Left hindlimb (tissue), 1 donor: ENCODE measurements around the gene ZNF581.
A peak's percentile ranks its signal among the peaks of the same experiment; 100 is the strongest.

ENCODE experiments used
- DNase-seq: peaks from one replicate; pipeline ENCODE4 v3.0.0-alpha.2; 2018

ZNF581 gene

GRCh38 chr19:55643003-55643886 lies at the start of gene ZNF581:
Gene ZNF581, plus strand, starts transcription at chr19:55643649. Its CDS starts 923 bp downstream, at chr19:55644572.
- DNase-seq = peak; percentile 82

GRCh38 chr19:55594996-55595545 lies 48.4 kb upstream of the ZNF581 start:
- no peak for DNase-seq

GRCh38 chr19:55596304-55596703 lies 47.1 kb upstream of the ZNF581 start:
- DNase-seq = no peak

- DNase-seq = no peak
These were observed 45.9 kb upstream of the ZNF581 start for GRCh38 chr19:55597501-55597921.

GRCh38 chr19:55598034-55598433 lies 45.4 kb upstream of the ZNF581 start:
- no peak for DNase-seq

- DNase-seq = peak; percentile 96
These were observed 44.6 kb upstream of the ZNF581 start for GRCh38 chr19:55598719-55599467.

GRCh38 chr19:55599468-55599841 lies 44.0 kb upstream of the ZNF581 start, which contains the start of gene FIZ1:
Gene FIZ1, minus strand, starts transcription at chr19:55599517. Its CDS starts 1,652 bp downstream, at chr19:55597865.
- DNase-seq = peak; percentile 100

GRCh38 chr19:55599842-55600661 lies 43.4 kb upstream of the ZNF581 start, which contains the start of gene ZNF524:
Gene ZNF524, plus strand, starts transcription at chr19:55600288. Its CDS starts 1,825 bp downstream, at chr19:55602113.
- peak; percentile 94 for DNase-seq

GRCh38 chr19:55600662-55601028 lies 42.8 kb upstream of the ZNF581 start:
- no peak for DNase-seq

- DNase-seq = no peak
These were observed 42.4 kb upstream of the ZNF581 start for GRCh38 chr19:55601084-55601483.

- no peak for DNase-seq
These were observed 41.1 kb upstream of the ZNF581 start for GRCh38 chr19:55602104-55603001.

- no peak for DNase-seq
These were observed 40.3 kb upstream of the ZNF581 start for GRCh38 chr19:55603115-55603514.

- DNase-seq = no peak
These were observed 39.7 kb upstream of the ZNF581 start for GRCh38 chr19:55603581-55604292.

GRCh38 chr19:55605207-55605636 lies 38.2 kb upstream of the ZNF581 start:
- peak; percentile 98 for DNase-seq

- DNase-seq = peak; percentile 86
These were observed 37.6 kb upstream of the ZNF581 start, which contains the start of gene ZNF865 for GRCh38 chr19:55605637-55606470. Gene ZNF865, plus strand, starts transcription at chr19:55605647. Its CDS starts 7,972 bp downstream, at chr19:55613619.

GRCh38 chr19:55606471-55606787 lies 37.0 kb upstream of the ZNF581 start:
- DNase-seq = no peak

- no peak for DNase-seq
These were observed 36.6 kb upstream of the ZNF581 start for GRCh38 chr19:55606817-55607216.

GRCh38 chr19:55609326-55609725 lies 34.1 kb upstream of the ZNF581 start:
- no peak for DNase-seq

- DNase-seq = no peak
These were observed 32.0 kb upstream of the ZNF581 start for GRCh38 chr19:55611300-55611982.
